ENCODE measurements around the gene ANO1. TPM values are rescaled to one million over a fixed set of nuclear protein-coding genes. Genes with fewer than 3 reads are reported as not detected.
A peak's percentile ranks its signal among the peaks of the same experiment; 100 is the strongest.

ANO1 gene
- total RNA-seq, result 244 TPM

DNA sequence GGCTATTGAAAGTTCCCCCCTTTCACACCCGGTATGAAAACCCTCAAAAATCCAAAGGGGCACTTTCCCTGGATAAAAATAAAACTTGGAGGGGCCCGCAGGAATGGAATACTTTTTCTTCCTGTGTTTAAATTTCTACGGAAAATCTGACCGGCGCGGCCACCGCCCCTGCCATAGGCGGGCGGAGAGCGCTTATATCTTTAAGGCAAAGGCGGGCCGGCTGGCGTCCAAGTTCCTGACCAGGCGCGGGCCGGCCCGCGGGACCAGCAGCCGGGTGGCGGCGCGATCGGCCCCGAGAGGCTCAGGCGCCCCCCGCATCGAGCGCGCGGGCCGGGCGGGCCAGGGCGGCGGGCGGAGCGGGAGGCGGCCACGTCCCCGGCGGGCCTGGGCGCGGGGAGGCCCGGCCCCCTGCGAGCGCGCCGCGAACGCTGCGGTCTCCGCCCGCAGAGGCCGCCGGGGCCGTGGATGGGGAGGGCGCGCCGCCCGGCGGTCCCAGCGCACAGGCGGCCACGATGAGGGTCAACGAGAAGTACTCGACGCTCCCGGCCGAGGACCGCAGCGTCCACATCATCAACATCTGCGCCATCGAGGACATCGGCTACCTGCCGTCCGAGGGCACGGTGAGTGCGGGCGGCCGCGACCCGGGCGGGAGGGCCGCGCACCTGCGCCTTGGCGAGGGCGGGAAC, at the start of gene ANO1:
Gene ANO1, plus strand, starts transcription at position 223 of the 686 bp plus-strand sequence. Its CDS starts 290 bp downstream, at position 513.
- no peaks in the 10 kb centered on the region for H3K9me3 ChIP-seq
- intact Hi-C loops (cut with DNase I), result loop anchor here (1.0 to 10.0 kb wide), 8 partner anchors 21 to 159 kb away; no protein-coding TSS in a partner anchor
- H3K27ac ChIP-seq, result peak within 1 kb of the TSS; percentile 89 to 91
- peak in 1 of 2 donors; percentile 69 for DNase-seq (ENCODE audit: low spot score in 2 of 2)
- H3K4me1 ChIP-seq, result peaks cover 0 to 34% of the 10 kb centered on the region in 2 donors
- peak within 1 kb of the TSS; percentile 49 to 80 for H3K4me3 ChIP-seq
- H3K36me3 ChIP-seq, result no peaks in the 10 kb centered on the region
- no peaks in the 10 kb centered on the region for H3K27me3 ChIP-seq
- TF ChIP-seq, protein P1, sequence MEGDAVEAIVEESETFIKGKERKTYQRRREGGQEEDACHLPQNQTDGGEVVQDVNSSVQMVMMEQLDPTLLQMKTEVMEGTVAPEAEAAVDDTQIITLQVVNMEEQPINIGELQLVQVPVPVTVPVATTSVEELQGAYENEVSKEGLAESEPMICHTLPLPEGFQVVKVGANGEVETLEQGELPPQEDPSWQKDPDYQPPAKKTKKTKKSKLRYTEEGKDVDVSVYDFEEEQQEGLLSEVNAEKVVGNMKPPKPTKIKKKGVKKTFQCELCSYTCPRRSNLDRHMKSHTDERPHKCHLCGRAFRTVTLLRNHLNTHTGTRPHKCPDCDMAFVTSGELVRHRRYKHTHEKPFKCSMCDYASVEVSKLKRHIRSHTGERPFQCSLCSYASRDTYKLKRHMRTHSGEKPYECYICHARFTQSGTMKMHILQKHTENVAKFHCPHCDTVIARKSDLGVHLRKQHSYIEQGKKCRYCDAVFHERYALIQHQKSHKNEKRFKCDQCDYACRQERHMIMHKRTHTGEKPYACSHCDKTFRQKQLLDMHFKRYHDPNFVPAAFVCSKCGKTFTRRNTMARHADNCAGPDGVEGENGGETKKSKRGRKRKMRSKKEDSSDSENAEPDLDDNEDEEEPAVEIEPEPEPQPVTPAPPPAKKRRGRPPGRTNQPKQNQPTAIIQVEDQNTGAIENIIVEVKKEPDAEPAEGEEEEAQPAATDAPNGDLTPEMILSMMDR (IDR thresholded peaks at IDR 0.05), result peak in 1 of 3 experiments; percentile 38

DNA sequence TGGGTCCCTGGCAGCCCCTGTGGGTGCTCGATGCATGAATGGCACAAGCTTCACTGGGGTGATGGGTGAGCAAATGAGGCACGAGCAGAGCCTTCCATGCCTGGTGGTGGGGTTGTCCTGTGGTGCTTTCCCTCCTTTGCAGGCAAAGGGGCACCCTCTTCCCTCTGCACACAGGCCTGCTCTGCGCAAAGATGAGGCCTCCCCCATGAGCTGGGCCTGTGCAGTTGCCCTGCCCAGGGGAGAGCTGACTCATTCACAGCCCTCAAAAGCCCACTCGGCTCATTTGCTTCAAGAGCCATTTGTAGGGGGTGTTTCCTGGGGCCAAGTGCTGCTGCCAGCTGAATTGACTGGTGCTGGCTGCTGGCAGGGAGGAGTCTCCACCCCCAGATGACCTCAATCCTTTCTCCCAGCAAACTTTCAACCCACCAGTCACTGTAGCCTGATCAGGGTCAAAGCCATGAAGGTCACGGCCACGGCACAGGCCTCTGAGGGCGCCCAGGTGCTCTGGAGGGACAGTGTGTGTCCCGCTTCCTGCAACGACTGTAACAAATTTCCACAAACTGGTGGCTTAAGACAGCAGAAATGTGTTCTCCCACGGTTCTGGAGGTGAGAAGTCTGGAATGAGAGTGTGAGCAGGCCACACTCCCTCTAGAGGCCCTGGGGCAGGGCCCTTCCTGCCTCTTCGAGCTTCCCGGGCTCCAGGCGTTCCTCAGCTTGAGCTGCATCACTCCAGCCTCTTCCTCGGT, 48.8 kb upstream of the ANO1 start:
- no peaks in the 10 kb centered on the region for H3K27me3 ChIP-seq
- intact Hi-C loops (cut with DNase I), result loop anchor here (2.0 kb wide), 1 partner anchor 50 kb away; the partner anchor contains the start of gene ANO1
- peak in 1 of 2 donors; percentile 56 for DNase-seq (ENCODE audit: low spot score in 2 of 2)
- peaks cover 7 to 15% of the 10 kb centered on the region in 2 donors for H3K4me1 ChIP-seq
- H3K36me3 ChIP-seq, result no peaks in the 10 kb centered on the region
- TF ChIP-seq, protein P1 (IDR thresholded peaks at IDR 0.05), result peak in 1 of 3 experiments; percentile 11
- peak overlapping the region; percentile 71 to 80 for H3K27ac ChIP-seq
- peak overlapping the region in 1 of 2 donors; percentile 30 for H3K4me3 ChIP-seq
- no peaks in the 10 kb centered on the region for H3K9me3 ChIP-seq

DNA sequence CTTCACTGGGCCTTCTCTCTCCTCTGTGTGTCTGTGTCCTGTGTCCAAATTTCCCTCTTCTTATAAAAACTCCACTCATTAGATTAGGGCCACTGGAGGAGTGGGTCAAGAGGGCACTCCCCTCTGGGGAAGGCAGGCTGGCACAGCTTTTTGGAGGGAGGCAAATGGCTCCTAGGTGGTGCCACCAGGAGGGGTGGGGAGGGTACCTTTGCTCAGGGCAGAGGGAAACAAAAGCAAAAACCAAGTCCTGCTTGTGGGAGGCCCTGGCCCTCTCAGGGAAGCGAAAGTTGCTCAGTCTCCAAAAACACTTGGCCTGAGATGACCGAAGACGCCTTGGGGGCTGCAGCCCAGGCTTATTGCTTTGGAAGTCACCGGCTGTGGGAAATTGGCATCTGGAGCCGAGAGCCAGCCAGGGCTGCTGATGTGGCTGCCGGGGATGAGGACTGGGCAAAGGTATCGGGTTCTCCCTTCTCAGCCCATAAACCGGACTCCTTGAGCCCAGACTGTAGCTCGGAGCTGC, 48.2 kb upstream of the ANO1 start:
- Histone ChIP-seq H3K9me3 (no peaks in the 10 kb centered on the region), H3K4me1 (peaks cover 7 to 13% of the 10 kb centered on the region in 2 donors), H3K36me3 (no peaks in the 10 kb centered on the region), H3K27me3 (no peaks in the 10 kb centered on the region), H3K27ac (peak overlapping the region; percentile 71 to 80), H3K4me3 (peak overlapping the region in 1 of 2 donors; percentile 30)
- intact Hi-C loops (cut with DNase I), result loop anchor here (2.0 kb wide), 1 partner anchor 49 kb away; the partner anchor contains the start of gene ANO1
- DNase-seq (ENCODE audit: low spot score in 2 of 2), result no peak
- TF ChIP-seq, protein P1 (IDR thresholded peaks at IDR 0.05), result no peak

DNA sequence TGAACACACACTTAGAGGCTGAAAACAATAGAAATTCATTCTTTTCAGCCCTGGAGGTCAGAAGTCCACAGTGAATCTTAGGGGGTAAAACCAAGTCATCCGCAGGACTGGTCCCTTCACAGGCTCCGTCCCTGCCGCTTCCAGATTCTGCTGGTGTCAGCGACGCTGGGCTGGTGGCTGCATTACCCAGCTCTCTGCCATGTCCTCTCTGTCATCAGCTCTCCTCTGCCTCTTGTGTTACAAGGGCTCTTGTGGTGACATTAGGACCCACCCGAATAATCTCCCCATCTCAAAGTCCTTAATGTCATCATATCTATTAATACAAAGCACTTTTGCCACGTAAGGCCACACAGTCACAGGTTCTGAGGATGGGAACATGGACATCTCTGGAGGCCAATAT, 47.7 kb upstream of the ANO1 start:
- Histone ChIP-seq H3K4me3 (peak overlapping the region in 1 of 2 donors; percentile 30), H3K4me1 (peaks cover 7 to 13% of the 10 kb centered on the region in 2 donors)
- TF ChIP-seq, protein P1 (IDR thresholded peaks at IDR 0.05), result no peak

DNA sequence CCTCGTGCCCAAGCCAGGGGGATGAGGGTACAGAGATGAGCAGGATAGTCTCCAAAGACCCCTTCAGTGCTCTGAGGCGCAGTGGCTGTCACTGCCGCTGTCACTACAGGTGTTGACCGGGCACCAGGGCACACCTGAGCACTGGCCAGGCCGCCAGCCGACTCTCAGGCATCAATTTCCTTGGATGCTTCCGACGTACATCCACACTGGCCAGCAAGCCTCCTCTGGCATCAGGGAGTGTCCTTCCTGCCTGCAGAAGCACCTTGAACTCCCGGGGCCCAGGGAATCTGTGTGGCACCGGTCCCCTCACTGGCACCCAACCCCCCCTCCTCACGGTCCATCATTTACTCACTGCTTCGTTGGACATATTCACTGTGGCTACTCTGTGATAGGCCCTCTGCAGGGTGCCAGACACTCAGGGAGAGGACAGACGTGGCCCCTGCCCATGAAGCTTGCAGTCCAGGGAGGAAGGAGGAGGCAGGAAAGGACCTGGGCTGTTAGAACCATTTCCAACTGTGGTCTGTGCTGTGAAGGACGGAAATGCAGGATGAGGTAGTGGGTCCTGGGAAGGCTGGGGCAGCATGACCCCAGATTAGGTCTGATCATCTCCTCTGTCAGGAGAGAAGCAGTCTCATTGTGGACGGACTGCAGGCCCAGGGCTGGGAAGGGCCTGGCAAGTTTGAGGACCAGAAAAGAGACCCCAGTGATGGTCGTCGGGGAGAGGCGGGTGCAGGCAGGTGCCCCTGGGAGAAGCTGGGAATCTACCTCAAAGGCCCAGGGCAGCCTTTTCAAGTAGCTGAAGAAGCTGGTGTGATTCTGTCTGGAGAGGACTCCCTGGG, 46.3 kb upstream of the ANO1 start:
- Histone ChIP-seq H3K36me3 (no peaks in the 10 kb centered on the region), H3K9me3 (no peaks in the 10 kb centered on the region), H3K4me3 (no peak overlapping the region), H3K27ac (no peak overlapping the region), H3K4me1 (peaks cover 7 to 13% of the 10 kb centered on the region in 2 donors), H3K27me3 (no peaks in the 10 kb centered on the region)
- intact Hi-C loops (cut with DNase I), result no loop called here
- TF ChIP-seq, protein P1 (IDR thresholded peaks at IDR 0.05), result no peak
- DNase-seq (ENCODE audit: low spot score in 2 of 2), result no peak

More for the DNA sequence above, 47.7 kb upstream of the ANO1 start:
- Histone ChIP-seq H3K27me3 (no peaks in the 10 kb centered on the region), H3K36me3 (no peaks in the 10 kb centered on the region), H3K27ac (peak overlapping the region; percentile 71 to 80), H3K9me3 (no peaks in the 10 kb centered on the region)
- intact Hi-C loops (cut with DNase I), result no loop called here
- DNase-seq (ENCODE audit: low spot score in 2 of 2), result no peak

Measured in ascending aorta (tissue), 2 donors.